HG03575 (cell line): Measurements from ENCODE around the gene BTG2.

Experiments
- ATAC-seq: cut with Tn5 transposase; IDR thresholded peaks from one replicate; pipeline ENCODE4 v1.9.1; 2021; ENCODE audit not compliant: unreplicated experiment, insufficient number of reproducible peaks, low FRiP score; ENCODE audit errors: extremely low read depth

Gene BTG2

GRCh38 chr1:203274603-203275381, 30.5 kb upstream of the BTG2 start:
- no peak for ATAC-seq

GRCh38 chr1:203275656-203276272, 29.6 kb upstream of the BTG2 start:
- ATAC-seq, result no peak

- no peak for ATAC-seq
These were observed 28.9 kb upstream of the BTG2 start for GRCh38 chr1:203276408-203276807.

GRCh38 chr1:203276916-203277545, 28.3 kb upstream of the BTG2 start:
- no peak for ATAC-seq

- no peak for ATAC-seq
These were observed 27.0 kb upstream of the BTG2 start for GRCh38 chr1:203278082-203278884.

- ATAC-seq, result no peak
These were observed 26.4 kb upstream of the BTG2 start for GRCh38 chr1:203278885-203279406.

GRCh38 chr1:203280061-203280460, 25.3 kb upstream of the BTG2 start:
- no peak for ATAC-seq

GRCh38 chr1:203281033-203281432, 24.3 kb upstream of the BTG2 start:
- no peak for ATAC-seq

GRCh38 chr1:203281851-203282661, 23.3 kb upstream of the BTG2 start:
- no peak for ATAC-seq

GRCh38 chr1:203282720-203283542, 22.4 kb upstream of the BTG2 start:
- ATAC-seq, result no peak

- ATAC-seq, result no peak
These were observed 21.7 kb upstream of the BTG2 start for GRCh38 chr1:203283597-203283996.

- ATAC-seq, result no peak
These were observed 20.8 kb upstream of the BTG2 start for GRCh38 chr1:203284411-203285123.

- ATAC-seq, result no peak
These were observed 18.9 kb upstream of the BTG2 start for GRCh38 chr1:203286161-203286984.

- ATAC-seq, result no peak
These were observed 18.0 kb upstream of the BTG2 start for GRCh38 chr1:203287109-203287893.

GRCh38 chr1:203287898-203288297, 17.4 kb upstream of the BTG2 start:
- no peak for ATAC-seq

- no peak for ATAC-seq
These were observed 16.9 kb upstream of the BTG2 start for GRCh38 chr1:203288400-203288799.
